GM19328 (cell line): ENCODE measurements around the gene ZNF396.

ENCODE experiments used
- ATAC-seq: cut with Tn5 transposase; IDR thresholded peaks from one replicate; pipeline ENCODE4 v1.9.1; 2021; ENCODE audit warnings: mild to moderate bottlenecking, moderate library complexity; ENCODE audit not compliant: unreplicated experiment

ZNF396 gene

GRCh38 chr18:35376742-35377695 is at the start of gene ZNF396:
TSS of gene ZNF396 (minus strand) at chr18:35377337. CDS start at chr18:35374292, 3,045 bp downstream.
- peak; percentile 83 for ATAC-seq

GRCh38 chr18:35426786-35427185 is 49.6 kb upstream of the ZNF396 start:
- ATAC-seq, result no peak

- no peak for ATAC-seq
Observed at GRCh38 chr18:35424356-35424755, 47.2 kb upstream of the ZNF396 start.

GRCh38 chr18:35422237-35422636 is 45.1 kb upstream of the ZNF396 start:
- ATAC-seq, result no peak

GRCh38 chr18:35418610-35419009 is 41.5 kb upstream of the ZNF396 start:
- ATAC-seq, result no peak

GRCh38 chr18:35417223-35417622 is 40.1 kb upstream of the ZNF396 start:
- ATAC-seq, result no peak

GRCh38 chr18:35415511-35416073 is 38.5 kb upstream of the ZNF396 start:
- no peak for ATAC-seq

GRCh38 chr18:35413163-35413511 is 36.0 kb upstream of the ZNF396 start:
- ATAC-seq, result no peak

GRCh38 chr18:35411625-35412351 is 34.7 kb upstream of the ZNF396 start:
- ATAC-seq, result no peak

- peak; percentile 48 for ATAC-seq
Observed at GRCh38 chr18:35410561-35410960, 33.4 kb upstream of the ZNF396 start.

GRCh38 chr18:35409911-35410310 is 32.8 kb upstream of the ZNF396 start:
- no peak for ATAC-seq

GRCh38 chr18:35408843-35409261 is 31.7 kb upstream of the ZNF396 start:
- ATAC-seq, result no peak

- ATAC-seq, result no peak
Observed at GRCh38 chr18:35407871-35408481, 30.8 kb upstream of the ZNF396 start.

GRCh38 chr18:35406666-35407065 is 29.5 kb upstream of the ZNF396 start:
- no peak for ATAC-seq

- ATAC-seq, result no peak
Observed at GRCh38 chr18:35397976-35398375, 20.8 kb upstream of the ZNF396 start.

GRCh38 chr18:35393716-35394115 is 16.6 kb upstream of the ZNF396 start:
- ATAC-seq, result no peak

GRCh38 chr18:35392375-35392774 is 15.2 kb upstream of the ZNF396 start:
- ATAC-seq, result no peak

- ATAC-seq, result no peak
Observed at GRCh38 chr18:35390951-35391700, 14.0 kb upstream of the ZNF396 start.

GRCh38 chr18:35389095-35389618 is 12.0 kb upstream of the ZNF396 start:
- ATAC-seq, result no peak

GRCh38 chr18:35387152-35387571 is 10.0 kb upstream of the ZNF396 start:
- no peak for ATAC-seq
